Loucy (cell line): ENCODE results near the gene TESPA1.

Source experiments
- H2AFZ ChIP-seq: fragments of 200-600 bp; sonication (generic); 2 replicates; pipeline ENCODE4 v1.6.0; 2016; ENCODE audit warnings: antibody characterized with exemption, mild to moderate bottlenecking, low read length, moderate library complexity
- H3F3A ChIP-seq: fragments of 200-600 bp; 2 replicates; pipeline ENCODE4 v1.6.0; 2016; ENCODE audit warnings: antibody characterized with exemption, low read depth, mild to moderate bottlenecking
- H3K27me3 ChIP-seq: fragments of 200-600 bp; sonication (generic); 2 replicates; pipeline ENCODE4 v1.6.1; 2014; ENCODE audit warnings: low read length, mild to moderate bottlenecking; ENCODE audit not compliant: insufficient read depth, poor library complexity, severe bottlenecking
- H3K36me3 ChIP-seq: fragments of 200-600 bp; sonication (generic); 2 replicates; pipeline ENCODE4 v1.6.1; 2016; ENCODE audit warnings: low read length; ENCODE audit not compliant: insufficient read depth
- H3K4me1 ChIP-seq: fragments of 200-600 bp; sonication (generic); 2 replicates; pipeline ENCODE4 v1.5.1; 2014; ENCODE audit warnings: low read length, mild to moderate bottlenecking; ENCODE audit not compliant: insufficient read depth, poor library complexity, severe bottlenecking
- H3K4me2 ChIP-seq: fragments of 200-600 bp; sonication (generic); 2 replicates; pipeline ENCODE4 v1.6.0; 2014; ENCODE audit warnings: antibody characterized with exemption, low read length, low read depth, mild to moderate bottlenecking; ENCODE audit not compliant: poor library complexity, severe bottlenecking
- H3K4me3 ChIP-seq: fragments of 200-600 bp; sonication (generic); 2 replicates; pipeline ENCODE4 v1.5.1; 2014; ENCODE audit warnings: low read length, mild to moderate bottlenecking, mixed read lengths; ENCODE audit not compliant: poor library complexity, severe bottlenecking
- H3K79me2 ChIP-seq: fragments of 200-600 bp; sonication (generic); 2 replicates; pipeline ENCODE4 v1.6.1; 2014; ENCODE audit warnings: low read length; ENCODE audit not compliant: insufficient read depth
- H3K9ac ChIP-seq: fragments of 200-600 bp; sonication (generic); 2 replicates; pipeline ENCODE4 v1.6.0; 2014; ENCODE audit warnings: mild to moderate bottlenecking, low read depth, low read length, moderate library complexity; ENCODE audit not compliant: poor library complexity, severe bottlenecking
- H3K9me2 ChIP-seq: fragments of 200-600 bp; sonication (generic); replicated peaks from 2 replicates; pipeline ENCODE4 v1.6.1; 2016; ENCODE audit warnings: low read depth, low read length, mixed read lengths
- H3K9me3 ChIP-seq: fragments of 200-600 bp; sonication (generic); 2 replicates; pipeline ENCODE4 v1.6.1; 2014; ENCODE audit warnings: mild to moderate bottlenecking, antibody characterized with exemption, low read length, low read depth; ENCODE audit not compliant: insufficient read depth
- H4K20me1 ChIP-seq: fragments of 200-600 bp; sonication (generic); 2 replicates; pipeline ENCODE4 v1.6.0; 2014; ENCODE audit warnings: antibody characterized with exemption, low read length, mild to moderate bottlenecking; ENCODE audit not compliant: insufficient read depth, poor library complexity, severe bottlenecking
- CTCF ChIP-seq: fragments of 200-600 bp; sonication (generic); conservative IDR thresholded peaks from 2 replicates; pipeline ENCODE4 v1.5.1; 2014; ENCODE audit warnings: mild to moderate bottlenecking, antibody characterized with exemption, low read length
- EZH2phosphoT487 ChIP-seq: fragments of 200-600 bp; IDR thresholded peaks from 2 replicates; pipeline ENCODE4 v1.6.1; 2018; ENCODE audit warnings: antibody characterized with exemption, mild to moderate bottlenecking, moderate library complexity, borderline replicate concordance

Gene TESPA1

GRCh38 chr12:54917001-54917488, 67.5 kb downstream of the TESPA1 start:
- no peak overlapping the region for H2AFZ ChIP-seq
- H3K27me3 ChIP-seq, result no peaks in the 10 kb centered on the region
- no peaks in the 10 kb centered on the region for H3K79me2 ChIP-seq
- no peak overlapping the region for H3K4me2 ChIP-seq
- no peaks in the 10 kb centered on the region for H3K9me2 ChIP-seq
- H3K36me3 ChIP-seq, result no peaks in the 10 kb centered on the region
- TF ChIP-seq EZH2phosphoT487, result no peak
- TF ChIP-seq CTCF, result no peak
- no peaks in the 10 kb centered on the region for H3K4me1 ChIP-seq
- H3K9ac ChIP-seq, result no peak overlapping the region
- H3K9me3 ChIP-seq, result no peaks in the 10 kb centered on the region; the same call in 1 of the 2 replicates
- H3K4me3 ChIP-seq, result no peak overlapping the region
- H3F3A ChIP-seq, result no peaks in the 10 kb centered on the region
- H4K20me1 ChIP-seq, result no peaks in the 10 kb centered on the region
